Stimulated activated CD4-positive, alpha-beta T cell treated with anti-CD3 and anti-CD28 coated beads, Interleukin-15, amount 100 ng/mL, for 1 hour (primary cell): ENCODE data around the gene AGK.
"Not testable (repeated sequence)": the region's sequence is repeated elsewhere in the genome, so short reads cannot be mapped to it uniquely, and the experiment has no call there.

Experiments
- DNase-seq, 2 donors: peaks; one replicate each; pipeline ENCODE4 v3.0.0-alpha.2; 2020; ENCODE audit warnings: low read depth in 1 of 2, low spot score in 1 of 2

Gene AGK

GRCh38 chr7:141645188-141645587 lies 94.0 kb downstream of the AGK start:
- no peak for DNase-seq

GRCh38 chr7:141646826-141647480 lies 95.7 kb downstream of the AGK start:
- DNase-seq = no peak

GRCh38 chr7:141647701-141648100 lies 96.5 kb downstream of the AGK start:
- DNase-seq = not testable (repeated sequence)

GRCh38 chr7:141648276-141649114 lies 97.3 kb downstream of the AGK start:
- DNase-seq = no peak

- DNase-seq = no peak
Observed at GRCh38 chr7:141649137-141649864, 98.1 kb downstream of the AGK start.

GRCh38 chr7:141649865-141650634 lies 98.8 kb downstream of the AGK start:
- no peak for DNase-seq

GRCh38 chr7:141651417-141651816 lies 100.2 kb downstream of the AGK start:
- no peak for DNase-seq

GRCh38 chr7:141652691-141653090 lies 101.5 kb downstream of the AGK start:
- DNase-seq = no peak

GRCh38 chr7:141654551-141654950 lies 103.3 kb downstream of the AGK start:
- DNase-seq = peak in 1 of 2 donors; percentile 23

GRCh38 chr7:141659501-141659900 lies 108.3 kb downstream of the AGK start:
- DNase-seq = no peak

GRCh38 chr7:141660259-141660658 lies 109.0 kb downstream of the AGK start:
- no peak for DNase-seq

- no peak for DNase-seq
Observed at GRCh38 chr7:141663081-141663849, 112.1 kb downstream of the AGK start.

GRCh38 chr7:141664450-141664849 lies 113.2 kb downstream of the AGK start:
- DNase-seq = no peak

GRCh38 chr7:141665208-141666035 lies 114.2 kb downstream of the AGK start:
- no peak for DNase-seq

GRCh38 chr7:141666071-141666470 lies 114.9 kb downstream of the AGK start:
- DNase-seq = no peak

GRCh38 chr7:141668853-141669252 lies 117.6 kb downstream of the AGK start:
- no peak for DNase-seq

GRCh38 chr7:141671705-141672496 lies 120.7 kb downstream of the AGK start:
- no peak for DNase-seq

GRCh38 chr7:141673346-141673745 lies 122.1 kb downstream of the AGK start:
- no peak for DNase-seq
